ENCODE results near the gene RGS14.

Gene RGS14

GRCh38 chr5:177368869-177369644, 11.3 kb downstream of the RGS14 start:
- Histone ChIP-seq H3K36me3 (ENCODE audit: insufficient read depth, low read length) (0 out of 2 replicates have a peak, but pooled peaks cover 4% of the 10 kb centered on the region), H3K4me3 (ENCODE audit: low read length, poor library complexity, severe bottlenecking) (no peak overlapping the region), H3K4me1 (ENCODE audit: insufficient read depth, low read length, poor library complexity, severe bottlenecking) (peaks cover 22% of the 10 kb centered on the region), H4K20me1 (ENCODE audit: insufficient read depth, low read length, poor library complexity, severe bottlenecking) (no peaks in the 10 kb centered on the region), H3K9me2 (replicated peaks; ENCODE audit: low read depth, low read length) (no peaks in the 10 kb centered on the region), H2AFZ (ENCODE audit: low read length) (no peak overlapping the region), H3K79me2 (ENCODE audit: insufficient read depth, low read length) (no peaks in the 10 kb centered on the region), H3K9me3 (ENCODE audit: insufficient read depth, low read depth, low read length) (no peaks in the 10 kb centered on the region), H3F3A (ENCODE audit: low read depth) (no peaks in the 10 kb centered on the region), H3K4me2 (ENCODE audit: low read depth, low read length, poor library complexity, severe bottlenecking) (no peak overlapping the region), H3K27me3 (ENCODE audit: insufficient read depth, low read length, poor library complexity, severe bottlenecking) (no peaks in the 10 kb centered on the region), H3K9ac (ENCODE audit: low read depth, low read length, poor library complexity, severe bottlenecking) (no peak overlapping the region)
- TF ChIP-seq EZH2phosphoT487 (IDR thresholded peaks at IDR 0.05; ENCODE audit: borderline replicate concordance) = no peak
- TF ChIP-seq CTCF (conservative IDR thresholded peaks at IDR 0.05; ENCODE audit: low read length) = peak; percentile 64

- H3K4me2 ChIP-seq (ENCODE audit: low read depth, low read length, poor library complexity, severe bottlenecking) = no peak overlapping the region
Observed at GRCh38 chr5:177369645-177370440, 12.1 kb downstream of the RGS14 start.

More at GRCh38 chr5:177369645-177370440, 12.1 kb downstream of the RGS14 start:
- TF ChIP-seq EZH2phosphoT487 (IDR thresholded peaks at IDR 0.05; ENCODE audit: borderline replicate concordance) (no peak), CTCF (conservative IDR thresholded peaks at IDR 0.05; ENCODE audit: low read length) (no peak)
- Histone ChIP-seq H3K36me3 (ENCODE audit: insufficient read depth, low read length) (0 out of 2 replicates have a peak, but pooled peaks cover 4% of the 10 kb centered on the region), H4K20me1 (ENCODE audit: insufficient read depth, low read length, poor library complexity, severe bottlenecking) (no peaks in the 10 kb centered on the region), H3F3A (ENCODE audit: low read depth) (no peaks in the 10 kb centered on the region), H3K4me3 (ENCODE audit: low read length, poor library complexity, severe bottlenecking) (no peak overlapping the region), H3K4me1 (ENCODE audit: insufficient read depth, low read length, poor library complexity, severe bottlenecking) (peaks cover 22% of the 10 kb centered on the region), H3K9ac (ENCODE audit: low read depth, low read length, poor library complexity, severe bottlenecking) (no peak overlapping the region), H3K9me2 (replicated peaks; ENCODE audit: low read depth, low read length) (no peaks in the 10 kb centered on the region), H2AFZ (ENCODE audit: low read length) (no peak overlapping the region), H3K9me3 (ENCODE audit: insufficient read depth, low read depth, low read length) (no peaks in the 10 kb centered on the region), H3K79me2 (ENCODE audit: insufficient read depth, low read length) (no peaks in the 10 kb centered on the region), H3K27me3 (ENCODE audit: insufficient read depth, low read length, poor library complexity, severe bottlenecking) (no peaks in the 10 kb centered on the region)
